GM23338 (cell line): Measurements from ENCODE around the gene HIVEP3. TPM values are rescaled to one million over a fixed set of nuclear protein-coding genes. Genes with fewer than 3 reads are reported as not detected.
A peak's percentile ranks its signal among the peaks of the same experiment; 100 is the strongest.

ENCODE experiments used
- ATAC-seq: fragments of 200-7000 bp; cut with Tn5 transposase; 3 replicates; pipeline ENCODE4 v1.9.1; 2020
- DNase-seq: peaks from one replicate; pipeline ENCODE4 v3.0.0-alpha.2; 2015; ENCODE audit warnings: low spot score
- H2AFZ ChIP-seq: fragments of 200-600 bp; sonication (generic); 2 replicates; pipeline ENCODE4 v1.8.0; 2016; ENCODE audit warnings: antibody characterized with exemption, mild to moderate bottlenecking, moderate library complexity
- H3F3A ChIP-seq: fragments of 200-600 bp; sonication (generic); replicated peaks from 2 replicates; pipeline ENCODE4 v1.8.0; 2017; ENCODE audit warnings: antibody characterized with exemption, mixed run types, low read depth
- H3K27ac ChIP-seq: fragments of 200-600 bp; sonication (generic); 2 replicates; pipeline ENCODE4 v1.6.1; 2016; ENCODE audit warnings: low read depth
- H3K27me3 ChIP-seq: fragments of 200-600 bp; sonication (generic); 2 replicates; pipeline ENCODE4 v1.8.0; 2016; ENCODE audit warnings: mild to moderate bottlenecking, mixed run types, moderate library complexity; ENCODE audit not compliant: insufficient read depth
- H3K36me3 ChIP-seq: fragments of 200-600 bp; sonication (generic); 2 replicates; pipeline ENCODE4 v1.8.0; 2016; ENCODE audit warnings: mild to moderate bottlenecking; ENCODE audit not compliant: insufficient read depth
- H3K4me1 ChIP-seq: fragments of 200-600 bp; sonication (generic); 2 replicates; pipeline ENCODE4 v1.8.0; 2016; ENCODE audit warnings: mild to moderate bottlenecking, moderate library complexity; ENCODE audit not compliant: insufficient read depth
- H3K4me2 ChIP-seq: fragments of 200-600 bp; sonication (generic); 2 replicates; pipeline ENCODE4 v1.7.1; 2017; ENCODE audit warnings: mixed run types
- H3K4me3 ChIP-seq: fragments of 200-600 bp; sonication (generic); 2 replicates; pipeline ENCODE4 v1.6.1; 2016; ENCODE audit warnings: mixed run types
- H3K79me2 ChIP-seq: fragments of 200-600 bp; sonication (generic); replicated peaks from 2 replicates; pipeline ENCODE4 v1.8.0; 2017; ENCODE audit warnings: mild to moderate bottlenecking; ENCODE audit not compliant: insufficient read depth
- H3K9me2 ChIP-seq: fragments of 200-600 bp; sonication (generic); 2 replicates; pipeline ENCODE4 v1.8.0; 2017; ENCODE audit not compliant: insufficient read depth
- H4K20me1 ChIP-seq: fragments of 200-600 bp; sonication (generic); replicated peaks from 2 replicates; pipeline ENCODE4 v1.8.0; 2017; ENCODE audit warnings: mild to moderate bottlenecking; ENCODE audit not compliant: insufficient read depth
- H3K27ac Mint-ChIP-seq: 2 replicates; pipeline ENCODE4 v1.8.0; 2020; ENCODE audit warnings: inconsistent platforms, mild to moderate bottlenecking, moderate library complexity, mixed read lengths
- H3K27me3 Mint-ChIP-seq: 3 replicates; pipeline ENCODE4 v1.8.0; 2022; ENCODE audit warnings: low read depth, mild to moderate bottlenecking, moderate library complexity, mixed read lengths, inconsistent platforms; ENCODE audit not compliant: insufficient read depth, poor library complexity
- H3K36me3 Mint-ChIP-seq: 3 replicates; pipeline ENCODE4 v1.8.0; 2021; ENCODE audit warnings: low read depth, mild to moderate bottlenecking, inconsistent platforms, moderate library complexity, mixed read lengths
- H3K4me1 Mint-ChIP-seq: 3 replicates; pipeline ENCODE4 v1.8.0; 2020; ENCODE audit warnings: mild to moderate bottlenecking, inconsistent platforms, mixed read lengths
- H3K4me3 Mint-ChIP-seq: 3 replicates; pipeline ENCODE4 v1.8.0; 2021; ENCODE audit warnings: moderate library complexity, mild to moderate bottlenecking, inconsistent platforms, mixed read lengths
- H3K9me3 Mint-ChIP-seq: 3 replicates; pipeline ENCODE4 v1.8.0; 2020; ENCODE audit warnings: moderate library complexity, mild to moderate bottlenecking, inconsistent platforms, mixed read lengths
- EZH2 ChIP-seq: fragments of 200-600 bp; sonication (generic); IDR thresholded peaks from one replicate; pipeline ENCODE4 v1.8.0; 2017; ENCODE audit warnings: antibody characterized with exemption, mild to moderate bottlenecking, low read depth; ENCODE audit not compliant: unreplicated experiment
- JUNB ChIP-seq: IDR thresholded peaks from one replicate; pipeline ENCODE4 v1.6.1; 2016; ENCODE audit warnings: antibody characterized with exemption; ENCODE audit not compliant: unreplicated experiment
- POLR2AphosphoS5 ChIP-seq: IDR thresholded peaks from 2 replicates; pipeline ENCODE4 v1.6.1; 2016; ENCODE audit warnings: antibody characterized with exemption, low read depth
- ZNF114 ChIP-seq: fragments of 250-450 bp; sonication (Bioruptor Pico); IDR thresholded peaks from 2 replicates; pipeline ENCODE4 v1.5.0; 2020; ENCODE audit warnings: mild to moderate bottlenecking, moderate library complexity
- ZNF331 ChIP-seq: fragments of 250-450 bp; sonication (Bioruptor Pico); IDR thresholded peaks from 2 replicates; pipeline ENCODE4 v1.5.0; 2020; ENCODE audit warnings: low read depth, mild to moderate bottlenecking, moderate library complexity
- polyA plus RNA-seq: library from polyadenylated mRNA; unstranded; fragments of >200 nt; fragmentation: Nextera tagmentation; extraction: Ambion mirVana; gene quantifications from 2 replicates; pipeline ENCODE4 v1.2.1, GENCODE V29; 2016
- total RNA-seq: library from RNA; depleted of rRNA; stranded (reverse); fragments of >200 nt; shearing (Covaris generic); gene quantifications from 2 replicates; pipeline ENCODE4 v1.2.3, GENCODE V29; 2014
- TF ChIP-seq, protein P1 (sequence below): fragments of 250-450 bp; sonication (Bioruptor Pico); IDR thresholded peaks from 2 replicates; pipeline ENCODE4 v1.5.0; 2020; ENCODE audit warnings: mild to moderate bottlenecking, moderate library complexity
- TF ChIP-seq, protein P2 (sequence below): IDR thresholded peaks from 2 replicates; pipeline ENCODE4 v1.6.1; 2016; ENCODE audit warnings: antibody characterized with exemption
- TF ChIP-seq, protein P3 (sequence below), 2 experiments: fragments of 200-600 bp in 1 of 2; sonication (generic) in 1 of 2; conservative IDR thresholded peaks; 2 replicates each; pipeline versions ENCODE4 v1.5.1 to v1.6.1; 2016 to 2017; ENCODE audit warnings: antibody characterized with exemption in 2 of 2, low read depth in 2 of 2, mild to moderate bottlenecking in 2 of 2, moderate library complexity in 1 of 2

HIVEP3 gene
- total and polyA plus RNA-seq, 2 experiments from 2014 or later = 0.14 to 0.24 TPM

DNA sequence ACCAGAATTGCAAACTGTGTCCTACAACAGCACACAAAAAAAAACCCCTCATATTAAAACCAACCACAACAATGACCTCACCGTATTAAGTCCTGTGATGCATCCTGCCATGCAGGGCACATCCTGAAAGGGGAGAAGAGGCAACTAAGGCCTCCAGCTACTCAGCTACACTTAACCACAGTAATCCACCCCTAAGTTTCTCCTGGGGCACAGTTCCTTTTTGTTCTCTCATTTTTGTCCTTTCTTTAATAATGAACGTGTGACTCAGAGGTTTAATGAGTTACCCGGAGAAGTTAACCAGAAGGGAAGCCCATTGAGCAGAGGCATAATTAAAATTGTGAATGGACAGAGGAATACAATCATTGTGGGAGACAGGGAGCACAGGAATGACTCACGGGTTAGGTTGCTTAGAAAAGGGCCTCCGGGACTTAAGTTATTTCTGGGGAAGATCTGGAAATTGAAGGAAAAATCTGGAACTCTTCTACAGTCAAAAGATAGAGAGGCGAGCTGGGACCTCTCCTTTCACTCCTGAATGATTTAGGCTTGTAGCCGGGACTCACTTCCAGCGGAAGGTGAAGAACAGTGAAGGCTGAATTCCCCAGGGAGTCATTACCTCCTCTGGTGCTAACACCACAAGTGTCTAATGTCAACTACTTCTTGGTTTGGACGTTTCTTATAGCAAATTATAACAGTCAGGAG, 36.9 kb upstream of the HIVEP3 start (continued):
- TF ChIP-seq, protein P1, sequence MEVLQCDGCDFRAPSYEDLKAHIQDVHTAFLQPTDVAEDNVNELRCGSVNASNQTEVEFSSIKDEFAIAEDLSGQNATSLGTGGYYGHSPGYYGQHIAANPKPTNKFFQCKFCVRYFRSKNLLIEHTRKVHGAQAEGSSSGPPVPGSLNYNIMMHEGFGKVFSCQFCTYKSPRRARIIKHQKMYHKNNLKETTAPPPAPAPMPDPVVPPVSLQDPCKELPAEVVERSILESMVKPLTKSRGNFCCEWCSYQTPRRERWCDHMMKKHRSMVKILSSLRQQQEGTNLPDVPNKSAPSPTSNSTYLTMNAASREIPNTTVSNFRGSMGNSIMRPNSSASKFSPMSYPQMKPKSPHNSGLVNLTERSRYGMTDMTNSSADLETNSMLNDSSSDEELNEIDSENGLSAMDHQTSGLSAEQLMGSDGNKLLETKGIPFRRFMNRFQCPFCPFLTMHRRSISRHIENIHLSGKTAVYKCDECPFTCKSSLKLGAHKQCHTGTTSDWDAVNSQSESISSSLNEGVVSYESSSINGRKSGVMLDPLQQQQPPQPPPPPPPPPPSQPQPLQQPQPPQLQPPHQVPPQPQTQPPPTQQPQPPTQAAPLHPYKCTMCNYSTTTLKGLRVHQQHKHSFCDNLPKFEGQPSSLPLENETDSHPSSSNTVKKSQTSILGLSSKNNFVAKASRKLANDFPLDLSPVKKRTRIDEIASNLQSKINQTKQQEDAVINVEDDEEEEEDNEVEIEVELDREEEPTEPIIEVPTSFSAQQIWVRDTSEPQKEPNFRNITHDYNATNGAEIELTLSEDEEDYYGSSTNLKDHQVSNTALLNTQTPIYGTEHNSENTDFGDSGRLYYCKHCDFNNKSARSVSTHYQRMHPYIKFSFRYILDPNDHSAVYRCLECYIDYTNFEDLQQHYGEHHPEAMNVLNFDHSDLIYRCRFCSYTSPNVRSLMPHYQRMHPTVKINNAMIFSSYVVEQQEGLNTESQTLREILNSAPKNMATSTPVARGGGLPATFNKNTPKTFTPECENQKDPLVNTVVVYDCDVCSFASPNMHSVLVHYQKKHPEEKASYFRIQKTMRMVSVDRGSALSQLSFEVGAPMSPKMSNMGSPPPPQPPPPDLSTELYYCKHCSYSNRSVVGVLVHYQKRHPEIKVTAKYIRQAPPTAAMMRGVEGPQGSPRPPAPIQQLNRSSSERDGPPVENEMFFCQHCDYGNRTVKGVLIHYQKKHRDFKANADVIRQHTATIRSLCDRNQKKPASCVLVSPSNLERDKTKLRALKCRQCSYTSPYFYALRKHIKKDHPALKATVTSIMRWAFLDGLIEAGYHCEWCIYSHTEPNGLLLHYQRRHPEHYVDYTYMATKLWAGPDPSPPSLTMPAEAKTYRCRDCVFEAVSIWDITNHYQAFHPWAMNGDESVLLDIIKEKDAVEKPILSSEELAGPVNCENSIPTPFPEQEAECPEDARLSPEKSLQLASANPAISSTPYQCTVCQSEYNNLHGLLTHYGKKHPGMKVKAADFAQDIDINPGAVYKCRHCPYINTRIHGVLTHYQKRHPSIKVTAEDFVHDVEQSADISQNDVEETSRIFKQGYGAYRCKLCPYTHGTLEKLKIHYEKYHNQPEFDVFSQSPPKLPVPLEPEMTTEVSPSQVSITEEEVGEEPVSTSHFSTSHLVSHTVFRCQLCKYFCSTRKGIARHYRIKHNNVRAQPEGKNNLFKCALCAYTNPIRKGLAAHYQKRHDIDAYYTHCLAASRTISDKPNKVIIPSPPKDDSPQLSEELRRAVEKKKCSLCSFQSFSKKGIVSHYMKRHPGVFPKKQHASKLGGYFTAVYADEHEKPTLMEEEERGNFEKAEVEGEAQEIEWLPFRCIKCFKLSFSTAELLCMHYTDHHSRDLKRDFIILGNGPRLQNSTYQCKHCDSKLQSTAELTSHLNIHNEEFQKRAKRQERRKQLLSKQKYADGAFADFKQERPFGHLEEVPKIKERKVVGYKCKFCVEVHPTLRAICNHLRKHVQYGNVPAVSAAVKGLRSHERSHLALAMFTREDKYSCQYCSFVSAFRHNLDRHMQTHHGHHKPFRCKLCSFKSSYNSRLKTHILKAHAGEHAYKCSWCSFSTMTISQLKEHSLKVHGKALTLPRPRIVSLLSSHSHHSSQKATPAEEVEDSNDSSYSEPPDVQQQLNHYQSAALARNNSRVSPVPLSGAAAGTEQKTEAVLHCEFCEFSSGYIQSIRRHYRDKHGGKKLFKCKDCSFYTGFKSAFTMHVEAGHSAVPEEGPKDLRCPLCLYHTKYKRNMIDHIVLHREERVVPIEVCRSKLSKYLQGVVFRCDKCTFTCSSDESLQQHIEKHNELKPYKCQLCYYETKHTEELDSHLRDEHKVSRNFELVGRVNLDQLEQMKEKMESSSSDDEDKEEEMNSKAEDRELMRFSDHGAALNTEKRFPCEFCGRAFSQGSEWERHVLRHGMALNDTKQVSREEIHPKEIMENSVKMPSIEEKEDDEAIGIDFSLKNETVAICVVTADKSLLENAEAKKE (CRISPR knock-in tag) = no peak
- TF ChIP-seq, protein P2, sequence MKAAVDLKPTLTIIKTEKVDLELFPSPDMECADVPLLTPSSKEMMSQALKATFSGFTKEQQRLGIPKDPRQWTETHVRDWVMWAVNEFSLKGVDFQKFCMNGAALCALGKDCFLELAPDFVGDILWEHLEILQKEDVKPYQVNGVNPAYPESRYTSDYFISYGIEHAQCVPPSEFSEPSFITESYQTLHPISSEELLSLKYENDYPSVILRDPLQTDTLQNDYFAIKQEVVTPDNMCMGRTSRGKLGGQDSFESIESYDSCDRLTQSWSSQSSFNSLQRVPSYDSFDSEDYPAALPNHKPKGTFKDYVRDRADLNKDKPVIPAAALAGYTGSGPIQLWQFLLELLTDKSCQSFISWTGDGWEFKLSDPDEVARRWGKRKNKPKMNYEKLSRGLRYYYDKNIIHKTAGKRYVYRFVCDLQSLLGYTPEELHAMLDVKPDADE = no peak
- TF ChIP-seq ZNF114 = no peak
- TF ChIP-seq ZNF331 = no peak
- TF ChIP-seq POLR2AphosphoS5 = no peak
- TF ChIP-seq JUNB = no peak

DNA sequence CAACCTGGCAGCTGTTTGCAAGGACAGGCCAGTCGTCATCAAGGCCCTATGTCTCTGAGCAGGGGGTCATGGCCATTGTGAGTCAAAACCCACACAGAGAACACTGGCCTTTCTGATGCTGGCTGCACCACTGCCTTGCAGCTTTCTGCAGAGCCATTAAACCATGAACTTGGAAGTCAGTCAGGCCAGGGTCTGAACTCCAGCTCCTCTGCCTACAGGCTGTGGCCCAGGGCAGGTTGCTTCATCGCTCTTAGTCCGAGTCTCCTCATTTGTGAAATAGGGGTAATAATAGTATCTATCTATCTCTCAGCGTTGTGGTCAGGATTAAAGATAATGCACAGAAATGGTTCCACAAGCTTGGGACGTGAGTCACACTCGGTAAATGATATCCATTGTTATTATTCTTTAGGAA, 35.8 kb upstream of the HIVEP3 start:
- Mint-ChIP-seq H3K27ac (no peak overlapping the region), H3K4me3 (no peak overlapping the region), H3K27me3 (no peaks in the 10 kb centered on the region), H3K4me1 (peaks cover 22% of the 10 kb centered on the region), H3K9me3 (peaks cover 7% of the 10 kb centered on the region), H3K36me3 (0 out of 3 replicates have a peak, but pooled peaks cover 4% of the 10 kb centered on the region)
- Histone ChIP-seq H3K9me2 (peaks cover 11% of the 10 kb centered on the region; the same call in 1 of the 2 replicates), H3K27ac (no peak overlapping the region), H3F3A (no peaks in the 10 kb centered on the region), H3K36me3 (no peaks in the 10 kb centered on the region), H2AFZ (0 out of 2 replicates have a peak overlapping the region, but pooled peaks have one; percentile 24), H3K4me3 (no peak overlapping the region), H3K4me2 (no peak overlapping the region), H3K4me1 (peaks cover 6% of the 10 kb centered on the region; the same call in 1 of the 2 replicates), H3K27me3 (no peaks in the 10 kb centered on the region), H4K20me1 (no peaks in the 10 kb centered on the region), H3K79me2 (no peaks in the 10 kb centered on the region)
- DNase-seq (peak; percentile 32), ATAC-seq (peak; percentile 95)
- TF ChIP-seq, protein P3, sequence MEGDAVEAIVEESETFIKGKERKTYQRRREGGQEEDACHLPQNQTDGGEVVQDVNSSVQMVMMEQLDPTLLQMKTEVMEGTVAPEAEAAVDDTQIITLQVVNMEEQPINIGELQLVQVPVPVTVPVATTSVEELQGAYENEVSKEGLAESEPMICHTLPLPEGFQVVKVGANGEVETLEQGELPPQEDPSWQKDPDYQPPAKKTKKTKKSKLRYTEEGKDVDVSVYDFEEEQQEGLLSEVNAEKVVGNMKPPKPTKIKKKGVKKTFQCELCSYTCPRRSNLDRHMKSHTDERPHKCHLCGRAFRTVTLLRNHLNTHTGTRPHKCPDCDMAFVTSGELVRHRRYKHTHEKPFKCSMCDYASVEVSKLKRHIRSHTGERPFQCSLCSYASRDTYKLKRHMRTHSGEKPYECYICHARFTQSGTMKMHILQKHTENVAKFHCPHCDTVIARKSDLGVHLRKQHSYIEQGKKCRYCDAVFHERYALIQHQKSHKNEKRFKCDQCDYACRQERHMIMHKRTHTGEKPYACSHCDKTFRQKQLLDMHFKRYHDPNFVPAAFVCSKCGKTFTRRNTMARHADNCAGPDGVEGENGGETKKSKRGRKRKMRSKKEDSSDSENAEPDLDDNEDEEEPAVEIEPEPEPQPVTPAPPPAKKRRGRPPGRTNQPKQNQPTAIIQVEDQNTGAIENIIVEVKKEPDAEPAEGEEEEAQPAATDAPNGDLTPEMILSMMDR (conservative IDR thresholded peaks at IDR 0.05; ENCODE audit: low read depth in 2 of 2) = no peak
- TF ChIP-seq EZH2 = no peak
